ENCODE results near the gene BABAM2. TPM values are rescaled to one million over a fixed set of nuclear protein-coding genes. Genes with fewer than 3 reads are reported as not detected.

Gene BABAM2
- total RNA-seq, 1 experiment from 2014 or later = 27.1 TPM

DNA sequence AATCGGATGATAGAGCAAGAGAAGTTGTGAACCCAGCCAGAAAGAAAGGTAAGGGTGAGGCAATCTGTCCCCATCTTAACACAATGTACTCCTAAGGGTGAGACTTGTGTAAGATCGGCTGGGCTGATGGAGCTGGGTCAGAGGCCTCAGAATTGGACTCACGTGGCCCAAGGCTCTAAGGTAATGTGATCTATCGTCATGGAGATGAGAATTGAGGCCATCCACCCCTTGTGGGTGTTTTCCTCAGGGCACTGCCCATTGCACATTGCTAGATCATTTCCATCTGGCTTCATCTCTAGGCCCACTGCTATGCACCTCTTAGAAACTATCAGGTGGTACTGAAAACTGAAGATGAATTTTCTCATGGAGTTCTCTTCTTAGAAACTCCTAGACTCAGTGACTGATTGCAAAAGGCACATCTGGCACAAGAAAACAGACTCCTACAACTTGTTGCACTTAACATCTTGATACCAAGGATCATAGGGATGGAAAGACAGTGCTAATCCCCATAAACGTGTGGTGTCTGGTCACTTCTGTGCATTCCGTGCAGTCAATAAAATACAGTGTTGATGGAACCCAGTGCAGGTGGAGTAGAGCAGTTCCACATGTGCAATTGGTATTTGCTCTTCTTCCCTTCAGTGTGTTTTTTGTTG is 273.2 kb downstream of the BABAM2 start:
- no peak overlapping the region for H2BK20ac ChIP-seq (ENCODE audit: low read depth, low read length, poor library complexity, severe bottlenecking)
- no peak overlapping the region for H2BK120ac ChIP-seq (ENCODE audit: low read depth, low read length, poor library complexity, severe bottlenecking)
- no peak overlapping the region for H3K23ac ChIP-seq (ENCODE audit: insufficient read length, low read depth, low read length)
- no peak overlapping the region for H2BK5ac ChIP-seq (ENCODE audit: insufficient read length, low read length)
- no peak overlapping the region for H4K5ac ChIP-seq (ENCODE audit: insufficient read length, low read depth, low read length)
- no peaks in the 10 kb centered on the region for H3K9me3 Mint-ChIP-seq
- H3K9me3 ChIP-seq (ENCODE audit: control insufficient read depth, low read depth, low read length) = no peaks in the 10 kb centered on the region
- H3K9ac ChIP-seq (ENCODE audit: extremely low read depth, insufficient read length, low read length) = no peak overlapping the region
- H3K79me1 ChIP-seq (ENCODE audit: insufficient read depth, low read depth, low read length, poor library complexity, severe bottlenecking) = no peaks in the 10 kb centered on the region
- WGBS (ENCODE audit: extremely low coverage, insufficient read length, low lambda C conversion rate) = no CpG with 5 or more reads among the region's 6 CpGs
- H3K79me2 ChIP-seq (ENCODE audit: insufficient read depth, low read length) = no peaks in the 10 kb centered on the region
- no peak overlapping the region for H4K8ac ChIP-seq (replicated peaks; ENCODE audit: insufficient read length, low read depth, low read length)
- H3K14ac ChIP-seq (ENCODE audit: insufficient read depth, low read length) = no peak overlapping the region
- H3K27ac ChIP-seq (ENCODE audit: insufficient read length, low read depth, low read length) = no peak overlapping the region
- no peaks in the 10 kb centered on the region for H3K23me2 ChIP-seq (ENCODE audit: insufficient read length, low read depth, low read length, poor library complexity, severe bottlenecking)
- H3K4ac ChIP-seq (ENCODE audit: low read depth, low read length) = no peak overlapping the region
- H3K27me3 ChIP-seq (ENCODE audit: insufficient read depth, low read length) = no peaks in the 10 kb centered on the region
- no peak overlapping the region for H3K56ac ChIP-seq (ENCODE audit: insufficient read length, low read depth, low read length)
- no peak overlapping the region for H3T11ph ChIP-seq (ENCODE audit: low read length)
- no peaks in the 10 kb centered on the region for H3K4me1 ChIP-seq (ENCODE audit: insufficient read depth, low read length)
- no peaks in the 10 kb centered on the region for H3K4me1 Mint-ChIP-seq
- TF ChIP-seq, protein P1, sequence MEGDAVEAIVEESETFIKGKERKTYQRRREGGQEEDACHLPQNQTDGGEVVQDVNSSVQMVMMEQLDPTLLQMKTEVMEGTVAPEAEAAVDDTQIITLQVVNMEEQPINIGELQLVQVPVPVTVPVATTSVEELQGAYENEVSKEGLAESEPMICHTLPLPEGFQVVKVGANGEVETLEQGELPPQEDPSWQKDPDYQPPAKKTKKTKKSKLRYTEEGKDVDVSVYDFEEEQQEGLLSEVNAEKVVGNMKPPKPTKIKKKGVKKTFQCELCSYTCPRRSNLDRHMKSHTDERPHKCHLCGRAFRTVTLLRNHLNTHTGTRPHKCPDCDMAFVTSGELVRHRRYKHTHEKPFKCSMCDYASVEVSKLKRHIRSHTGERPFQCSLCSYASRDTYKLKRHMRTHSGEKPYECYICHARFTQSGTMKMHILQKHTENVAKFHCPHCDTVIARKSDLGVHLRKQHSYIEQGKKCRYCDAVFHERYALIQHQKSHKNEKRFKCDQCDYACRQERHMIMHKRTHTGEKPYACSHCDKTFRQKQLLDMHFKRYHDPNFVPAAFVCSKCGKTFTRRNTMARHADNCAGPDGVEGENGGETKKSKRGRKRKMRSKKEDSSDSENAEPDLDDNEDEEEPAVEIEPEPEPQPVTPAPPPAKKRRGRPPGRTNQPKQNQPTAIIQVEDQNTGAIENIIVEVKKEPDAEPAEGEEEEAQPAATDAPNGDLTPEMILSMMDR (conservative IDR thresholded peaks at IDR 0.05) = no peak
- H2AK5ac ChIP-seq (ENCODE audit: insufficient read length, low read length) = no peak overlapping the region
- H2BK12ac ChIP-seq (ENCODE audit: insufficient read length, low read depth, low read length) = no peak overlapping the region
- no peak for DNase-seq
- H4K20me1 ChIP-seq (ENCODE audit: control insufficient read depth, insufficient read depth, insufficient read length) = peaks cover 2% of the 10 kb centered on the region
- H3K4me3 Mint-ChIP-seq = no peak overlapping the region
- no peak overlapping the region for H3K4me2 ChIP-seq (ENCODE audit: insufficient read depth, insufficient read length, low read length)
- H3K27ac Mint-ChIP-seq = no peak overlapping the region
- H3K36me3 Mint-ChIP-seq (ENCODE audit: insufficient read depth in 1 of 3, low read depth in 3 of 3) = no peaks in the 10 kb centered on the region
- H3K18ac ChIP-seq (ENCODE audit: insufficient read length, low read depth, low read length) = no peak overlapping the region
- no peak overlapping the region for H2BK15ac ChIP-seq (ENCODE audit: low read depth, low read length)
- H3K27me3 Mint-ChIP-seq (ENCODE audit: low read depth) = no peaks in the 10 kb centered on the region
- H2AFZ ChIP-seq (ENCODE audit: low read length) = no peak overlapping the region
- no peak overlapping the region for H4K91ac ChIP-seq (ENCODE audit: insufficient read length, low read depth, low read length)

Data from H9 (cell line).